Colonic mucosa (tissue), 4 donors: ENCODE data around the gene RSU1. TPM values are rescaled to one million over a fixed set of nuclear protein-coding genes. Genes with fewer than 3 reads are reported as not detected.

Experiments
- DNase-seq: peaks from one replicate; pipeline ENCODE4 v3.0.0-alpha.2; 2020
- H3K27ac ChIP-seq: fragments of 200-600 bp; one replicate; pipeline ENCODE4 v1.8.0; 2021
- H3K27me3 ChIP-seq: fragments of 200-600 bp; one replicate; pipeline ENCODE4 v1.8.0; 2021
- H3K36me3 ChIP-seq: fragments of 200-600 bp; one replicate; pipeline ENCODE4 v1.8.0; 2021
- H3K4me1 ChIP-seq: fragments of 200-600 bp; one replicate; pipeline ENCODE4 v1.8.0; 2021; ENCODE audit warnings: mild to moderate bottlenecking
- H3K4me3 ChIP-seq: fragments of 200-600 bp; one replicate; pipeline ENCODE4 v1.8.0; 2021
- H3K9ac ChIP-seq, 2 donors: one replicate each; pipeline ENCODE4 v1.7.0; 2013; ENCODE audit warnings: control low read depth in 2 of 2, low read depth in 2 of 2, low read length in 2 of 2
- H3K9me3 ChIP-seq: fragments of 200-600 bp; one replicate; pipeline ENCODE4 v1.8.0; 2021
- CTCF ChIP-seq: fragments of 200-600 bp; IDR thresholded peaks from one replicate; pipeline ENCODE4 v1.8.0; 2022; ENCODE audit warnings: antibody characterized with exemption, mild to moderate bottlenecking
- intact Hi-C: fragments of 100-400 bp; cut with DNase I; formaldehyde crosslinking; loops from one replicate; pipeline ENCODE4 v1.14.1; 2022
- total RNA-seq, 2 donors: library from RNA; stranded (reverse); fragmentation: NEBNext Ultra II Directional in 1 of 2; extraction: Animal tissue kit (Norgen Biotek cat#: 25700) in 1 of 2; gene quantifications; one replicate each; pipeline ENCODE4 v1.2.1, GENCODE V29; 2021
- donor health status: healthy.
- donor health status: DM: no; HTN: no; CAD: no.
- donor health status: DM: no; HTN: no; CAD: no.

Gene RSU1
- 10 to 100 TPM; 44.3 to 82.9 TPM for total RNA-seq

- Histone ChIP-seq H3K9ac (peak within 1 kb of the TSS; percentile 68 to 93), H3K4me3 (peak within 1 kb of the TSS; percentile 68), H3K27me3 (no peaks in the 10 kb centered on the region), H3K36me3 (no peaks in the 10 kb centered on the region), H3K27ac (peak within 1 kb of the TSS; percentile 78), H3K4me1 (no peaks in the 10 kb centered on the region), H3K9me3 (no peaks in the 10 kb centered on the region)
- TF ChIP-seq CTCF, result no peak
- intact Hi-C loops, result no loop called here
- peak; percentile 100 for DNase-seq
These were observed at the start of gene RSU1 for GRCh38 chr10:16817125-16818019. Gene RSU1 (minus strand): TSS chr10:16817424. CDS start chr10:16817081, 343 bp downstream.

- no peak overlapping the region for H3K27ac ChIP-seq
- H3K36me3 ChIP-seq, result no peaks in the 10 kb centered on the region
- intact Hi-C loops, result no loop called here
- H3K4me3 ChIP-seq, result no peak overlapping the region
- no peak for TF ChIP-seq CTCF
- no peaks in the 10 kb centered on the region for H3K4me1 ChIP-seq
- no peaks in the 10 kb centered on the region for H3K9me3 ChIP-seq
- no peak overlapping the region for H3K9ac ChIP-seq
- no peaks in the 10 kb centered on the region for H3K27me3 ChIP-seq
- no peak for DNase-seq
These were observed 49.5 kb upstream of the RSU1 start for GRCh38 chr10:16866541-16867275.

- Histone ChIP-seq H3K27me3 (no peaks in the 10 kb centered on the region), H3K4me1 (no peaks in the 10 kb centered on the region), H3K4me3 (no peak overlapping the region), H3K9me3 (no peaks in the 10 kb centered on the region), H3K9ac (no peak overlapping the region), H3K36me3 (no peaks in the 10 kb centered on the region), H3K27ac (no peak overlapping the region)
- no peak for DNase-seq
- intact Hi-C loops, result no loop called here
- TF ChIP-seq CTCF, result no peak
These were observed 48.5 kb upstream of the RSU1 start for GRCh38 chr10:16865766-16866165.

GRCh38 chr10:16863766-16864165 is 46.5 kb upstream of the RSU1 start:
- Histone ChIP-seq H3K9ac (no peak overlapping the region), H3K27me3 (no peaks in the 10 kb centered on the region), H3K9me3 (no peaks in the 10 kb centered on the region), H3K4me1 (no peaks in the 10 kb centered on the region), H3K36me3 (no peaks in the 10 kb centered on the region), H3K4me3 (no peak overlapping the region), H3K27ac (no peak overlapping the region)
- TF ChIP-seq CTCF, result no peak
- no peak for DNase-seq
- intact Hi-C loops, result no loop called here

- Histone ChIP-seq H3K9ac (no peak overlapping the region), H3K4me3 (no peak overlapping the region), H3K27me3 (no peaks in the 10 kb centered on the region), H3K9me3 (no peaks in the 10 kb centered on the region), H3K27ac (no peak overlapping the region), H3K36me3 (no peaks in the 10 kb centered on the region), H3K4me1 (no peaks in the 10 kb centered on the region)
- no peak for TF ChIP-seq CTCF
- DNase-seq, result no peak
- intact Hi-C loops, result no loop called here
These were observed 40.2 kb upstream of the RSU1 start for GRCh38 chr10:16857419-16857818.
